HG02852 (cell line): Measurements from ENCODE around the gene ZBTB6.
"Not testable (repeated sequence)": the region's sequence is repeated elsewhere in the genome, so short reads cannot be mapped to it uniquely, and the experiment has no call there.

ENCODE experiments used
- ATAC-seq: cut with Tn5 transposase; IDR thresholded peaks from one replicate; pipeline ENCODE4 v1.9.1; 2021; ENCODE audit warnings: mild to moderate bottlenecking, moderate library complexity; ENCODE audit not compliant: unreplicated experiment

ZBTB6 gene

GRCh38 chr9:122929796-122930354 lies 16.8 kb upstream of the ZBTB6 start:
- no peak for ATAC-seq

GRCh38 chr9:122923947-122924346 lies 10.8 kb upstream of the ZBTB6 start:
- ATAC-seq = no peak

- no peak for ATAC-seq
Observed at GRCh38 chr9:122922713-122923112, 9.6 kb upstream of the ZBTB6 start.

GRCh38 chr9:122918310-122918709 lies 5.2 kb upstream of the ZBTB6 start:
- no peak for ATAC-seq

GRCh38 chr9:122912671-122912963 lies 506 bp downstream of the ZBTB6 start:
- no peak for ATAC-seq

GRCh38 chr9:122906122-122906521 lies 7.0 kb downstream of the ZBTB6 start:
- ATAC-seq = not testable (repeated sequence)

GRCh38 chr9:122904823-122905710 lies 8.1 kb downstream of the ZBTB6 start, which contains the start of gene RC3H2:
Gene RC3H2, minus strand, starts transcription at chr9:122905359. Its CDS starts 7,850 bp downstream, at chr9:122897509.
- peak; percentile 86 for ATAC-seq

- peak; percentile 26 for ATAC-seq
Observed at GRCh38 chr9:122904466-122904822, 8.7 kb downstream of the ZBTB6 start.

GRCh38 chr9:122900791-122901190 lies 12.3 kb downstream of the ZBTB6 start:
- no peak for ATAC-seq

- ATAC-seq = no peak
Observed at GRCh38 chr9:122897969-122898368, 15.2 kb downstream of the ZBTB6 start.

GRCh38 chr9:122888480-122888879 lies 24.6 kb downstream of the ZBTB6 start:
- ATAC-seq = no peak

- ATAC-seq = no peak
Observed at GRCh38 chr9:122883125-122883524, 30.0 kb downstream of the ZBTB6 start.

GRCh38 chr9:122879443-122879842 lies 33.7 kb downstream of the ZBTB6 start:
- no peak for ATAC-seq

GRCh38 chr9:122875523-122875922 lies 37.6 kb downstream of the ZBTB6 start:
- no peak for ATAC-seq

- ATAC-seq = not testable (repeated sequence)
Observed at GRCh38 chr9:122867276-122867675, 45.8 kb downstream of the ZBTB6 start.

- no peak for ATAC-seq
Observed at GRCh38 chr9:122866079-122866478, 47.0 kb downstream of the ZBTB6 start.

GRCh38 chr9:122865300-122865699 lies 47.8 kb downstream of the ZBTB6 start:
- ATAC-seq = no peak

- ATAC-seq = no peak
Observed at GRCh38 chr9:122863407-122863806, 49.7 kb downstream of the ZBTB6 start.

GRCh38 chr9:122860319-122861142 lies 52.6 kb downstream of the ZBTB6 start:
- no peak for ATAC-seq
